Measurements from ENCODE around the gene KAZN. TPM values are rescaled to one million over a fixed set of nuclear protein-coding genes. Genes with fewer than 3 reads are reported as not detected.

KAZN gene
- polyA plus RNA-seq, 1 of the 3 experiments (the other 2 are of a cell fraction), result 6.8 TPM

GRCh38 chr1:14778898-14779865, 180.7 kb downstream of the KAZN start:
- H3K4me1 ChIP-seq (ENCODE audit: control insufficient read depth in 1 of 2, insufficient read depth in 2 of 2, low read depth in 1 of 2, low read length in 1 of 2), result peaks cover 0 to 2% of the 10 kb centered on the region in 2 experiments; a peak in 1 of 4 replicates
- H2AFZ ChIP-seq (ENCODE audit: low read depth), result no peak overlapping the region
- ChIA-PET POLR2A (no interaction called here), CTCF (interaction anchor here (0.6 to 2.4 kb wide), 17 partner anchors 8 to 268 kb away, joined by 3 to 11 read pairs (median 3); no protein-coding TSS in a partner anchor)
- no peaks in the 10 kb centered on the region for H3F3A ChIP-seq (replicated peaks; ENCODE audit: insufficient read depth)
- no peaks in the 10 kb centered on the region for H3K9me3 ChIP-seq
- no peak overlapping the region for H3K27ac ChIP-seq (ENCODE audit: low read depth in 2 of 2, low read length in 1 of 2)
- H3K4me3 ChIP-seq (ENCODE audit: low read depth in 2 of 2, low read length in 1 of 2), result no peak overlapping the region; a peak in 1 of 4 replicates
- H3K36me3 ChIP-seq (replicated peaks in 1 of 2; ENCODE audit: control insufficient read depth in 1 of 2, insufficient read depth in 2 of 2, low read length in 1 of 2), result no peaks in the 10 kb centered on the region
- peak; percentile 55 for DNase-seq
- no peaks in the 10 kb centered on the region for H3K9me2 ChIP-seq
- H4K20me1 ChIP-seq (ENCODE audit: insufficient read depth), result no peaks in the 10 kb centered on the region
- no peaks in the 10 kb centered on the region for H3K79me2 ChIP-seq (ENCODE audit: insufficient read depth)
- WGBS (ENCODE audit: low lambda C conversion rate), result 33% methylated on average over 12 of the region's 12 CpGs
- no peak overlapping the region for H3K4me2 ChIP-seq
- no peaks in the 10 kb centered on the region for H3K27me3 ChIP-seq (ENCODE audit: insufficient read depth)
- no peak overlapping the region for H3K9ac ChIP-seq
- TF ChIP-seq, protein P1, sequence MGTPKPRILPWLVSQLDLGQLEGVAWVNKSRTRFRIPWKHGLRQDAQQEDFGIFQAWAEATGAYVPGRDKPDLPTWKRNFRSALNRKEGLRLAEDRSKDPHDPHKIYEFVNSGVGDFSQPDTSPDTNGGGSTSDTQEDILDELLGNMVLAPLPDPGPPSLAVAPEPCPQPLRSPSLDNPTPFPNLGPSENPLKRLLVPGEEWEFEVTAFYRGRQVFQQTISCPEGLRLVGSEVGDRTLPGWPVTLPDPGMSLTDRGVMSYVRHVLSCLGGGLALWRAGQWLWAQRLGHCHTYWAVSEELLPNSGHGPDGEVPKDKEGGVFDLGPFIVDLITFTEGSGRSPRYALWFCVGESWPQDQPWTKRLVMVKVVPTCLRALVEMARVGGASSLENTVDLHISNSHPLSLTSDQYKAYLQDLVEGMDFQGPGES (IDR thresholded peaks at IDR 0.05; ENCODE audit: low read depth, low read length), result no peak
- TF ChIP-seq POLR2AphosphoS5 (IDR thresholded peaks at IDR 0.05; ENCODE audit: low read depth, low read length) (no peak), SMC3 (IDR thresholded peaks at IDR 0.05; ENCODE audit: low read depth, low read length) (peak; percentile 45), TAF1 (IDR thresholded peaks at IDR 0.05; ENCODE audit: borderline replicate concordance, low read depth, low read length) (no peak), MXI1 (IDR thresholded peaks at IDR 0.05; ENCODE audit: low read depth, low read length) (no peak), CTCF (IDR thresholded peaks at IDR 0.05) (peak; percentile 67), EP300 (IDR thresholded peaks at IDR 0.05; ENCODE audit: borderline replicate concordance in 1 of 2, low read depth in 1 of 2, low read length in 1 of 2) (no peak), NRF1 (IDR thresholded peaks at IDR 0.05; ENCODE audit: low read depth, low read length) (no peak), RAD21 (IDR thresholded peaks at IDR 0.05; ENCODE audit: low read length) (peak; percentile 53), GATA2 (CRISPR knock-in tag; IDR thresholded peaks at IDR 0.05) (no peak), RXRA (IDR thresholded peaks at IDR 0.05; ENCODE audit: borderline replicate concordance, low read depth) (no peak), FOXJ3 (CRISPR knock-in tag; IDR thresholded peaks at IDR 0.05) (no peak), EZH2phosphoT487 (IDR thresholded peaks at IDR 0.05; ENCODE audit: borderline replicate concordance, low read depth) (no peak), USF1 (IDR thresholded peaks at IDR 0.05; ENCODE audit: borderline replicate concordance, low read depth) (no peak), NFIC (IDR thresholded peaks at IDR 0.05; ENCODE audit: borderline replicate concordance) (no peak), USF2 (IDR thresholded peaks at IDR 0.05; ENCODE audit: borderline replicate concordance, low read depth, low read length) (no peak), TCF12 (IDR thresholded peaks at IDR 0.05) (no peak), TEAD4 (IDR thresholded peaks at IDR 0.05; ENCODE audit: borderline replicate concordance, insufficient read depth) (no peak)
- TF ChIP-seq, protein P2, sequence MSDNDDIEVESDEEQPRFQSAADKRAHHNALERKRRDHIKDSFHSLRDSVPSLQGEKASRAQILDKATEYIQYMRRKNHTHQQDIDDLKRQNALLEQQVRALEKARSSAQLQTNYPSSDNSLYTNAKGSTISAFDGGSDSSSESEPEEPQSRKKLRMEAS (IDR thresholded peaks at IDR 0.05; ENCODE audit: low read depth), result no peak
- TF ChIP-seq, protein P3, sequence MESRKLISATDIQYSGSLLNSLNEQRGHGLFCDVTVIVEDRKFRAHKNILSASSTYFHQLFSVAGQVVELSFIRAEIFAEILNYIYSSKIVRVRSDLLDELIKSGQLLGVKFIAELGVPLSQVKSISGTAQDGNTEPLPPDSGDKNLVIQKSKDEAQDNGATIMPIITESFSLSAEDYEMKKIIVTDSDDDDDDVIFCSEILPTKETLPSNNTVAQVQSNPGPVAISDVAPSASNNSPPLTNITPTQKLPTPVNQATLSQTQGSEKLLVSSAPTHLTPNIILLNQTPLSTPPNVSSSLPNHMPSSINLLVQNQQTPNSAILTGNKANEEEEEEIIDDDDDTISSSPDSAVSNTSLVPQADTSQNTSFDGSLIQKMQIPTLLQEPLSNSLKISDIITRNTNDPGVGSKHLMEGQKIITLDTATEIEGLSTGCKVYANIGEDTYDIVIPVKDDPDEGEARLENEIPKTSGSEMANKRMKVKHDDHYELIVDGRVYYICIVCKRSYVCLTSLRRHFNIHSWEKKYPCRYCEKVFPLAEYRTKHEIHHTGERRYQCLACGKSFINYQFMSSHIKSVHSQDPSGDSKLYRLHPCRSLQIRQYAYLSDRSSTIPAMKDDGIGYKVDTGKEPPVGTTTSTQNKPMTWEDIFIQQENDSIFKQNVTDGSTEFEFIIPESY (IDR thresholded peaks at IDR 0.05; ENCODE audit: borderline replicate concordance, low read depth), result no peak
